WTC11 (cell line): ENCODE data around the gene SPHK1.

ENCODE experiments used
- ATF3 ChIP-seq: sonication (generic); formaldehyde crosslinking; conservative IDR thresholded peaks from 2 replicates; pipeline ENCODE4 v1.8.1; 2022; ENCODE audit warnings: mild to moderate bottlenecking, missing genetic modification reagents
- IRF2 ChIP-seq: sonication (generic); formaldehyde crosslinking; IDR thresholded peaks from 2 replicates; pipeline ENCODE4 v1.8.0; 2022; ENCODE audit warnings: low read depth, missing genetic modification reagents, borderline replicate concordance
- MLX ChIP-seq: sonication (generic); formaldehyde crosslinking; IDR thresholded peaks from 2 replicates; pipeline ENCODE4 v1.8.1; 2023; ENCODE audit warnings: mild to moderate bottlenecking, missing genetic modification reagents, moderate library complexity
- NR2C2 ChIP-seq: sonication (generic); formaldehyde crosslinking; IDR thresholded peaks from 2 replicates; pipeline ENCODE4 v1.8.0; 2022; ENCODE audit warnings: mild to moderate bottlenecking, missing genetic modification reagents
- ZBTB21 ChIP-seq: sonication (generic); formaldehyde crosslinking; IDR thresholded peaks from 2 replicates; pipeline ENCODE4 v1.8.1; 2023; ENCODE audit warnings: mild to moderate bottlenecking, missing genetic modification reagents, borderline replicate concordance
- TF ChIP-seq, protein P1 (sequence below): fragments of 200-600 bp; IDR thresholded peaks from 2 replicates; pipeline ENCODE4 v1.8.0; 2022; ENCODE audit warnings: antibody characterized with exemption
- TF ChIP-seq, protein P2 (sequence below): fragments of 250-450 bp; sonication (Bioruptor Pico); IDR thresholded peaks from 2 replicates; pipeline ENCODE4 v1.9.0; 2021; ENCODE audit warnings: mild to moderate bottlenecking
- TF ChIP-seq, protein P3 (sequence below): sonication (generic); formaldehyde crosslinking; IDR thresholded peaks from 2 replicates; pipeline ENCODE4 v1.8.0; 2022; ENCODE audit warnings: mild to moderate bottlenecking, missing genetic modification reagents

GRCh38 chr17:76350463-76350862 is 33.9 kb upstream of the SPHK1 start:
- TF ChIP-seq, protein P1, sequence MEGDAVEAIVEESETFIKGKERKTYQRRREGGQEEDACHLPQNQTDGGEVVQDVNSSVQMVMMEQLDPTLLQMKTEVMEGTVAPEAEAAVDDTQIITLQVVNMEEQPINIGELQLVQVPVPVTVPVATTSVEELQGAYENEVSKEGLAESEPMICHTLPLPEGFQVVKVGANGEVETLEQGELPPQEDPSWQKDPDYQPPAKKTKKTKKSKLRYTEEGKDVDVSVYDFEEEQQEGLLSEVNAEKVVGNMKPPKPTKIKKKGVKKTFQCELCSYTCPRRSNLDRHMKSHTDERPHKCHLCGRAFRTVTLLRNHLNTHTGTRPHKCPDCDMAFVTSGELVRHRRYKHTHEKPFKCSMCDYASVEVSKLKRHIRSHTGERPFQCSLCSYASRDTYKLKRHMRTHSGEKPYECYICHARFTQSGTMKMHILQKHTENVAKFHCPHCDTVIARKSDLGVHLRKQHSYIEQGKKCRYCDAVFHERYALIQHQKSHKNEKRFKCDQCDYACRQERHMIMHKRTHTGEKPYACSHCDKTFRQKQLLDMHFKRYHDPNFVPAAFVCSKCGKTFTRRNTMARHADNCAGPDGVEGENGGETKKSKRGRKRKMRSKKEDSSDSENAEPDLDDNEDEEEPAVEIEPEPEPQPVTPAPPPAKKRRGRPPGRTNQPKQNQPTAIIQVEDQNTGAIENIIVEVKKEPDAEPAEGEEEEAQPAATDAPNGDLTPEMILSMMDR, result no peak
- TF ChIP-seq NR2C2 (no peak), ZBTB21 (no peak), ATF3 (no peak), IRF2 (CRISPR knock-in tag) (no peak), MLX (CRISPR knock-in tag) (no peak)
- TF ChIP-seq, protein P2, sequence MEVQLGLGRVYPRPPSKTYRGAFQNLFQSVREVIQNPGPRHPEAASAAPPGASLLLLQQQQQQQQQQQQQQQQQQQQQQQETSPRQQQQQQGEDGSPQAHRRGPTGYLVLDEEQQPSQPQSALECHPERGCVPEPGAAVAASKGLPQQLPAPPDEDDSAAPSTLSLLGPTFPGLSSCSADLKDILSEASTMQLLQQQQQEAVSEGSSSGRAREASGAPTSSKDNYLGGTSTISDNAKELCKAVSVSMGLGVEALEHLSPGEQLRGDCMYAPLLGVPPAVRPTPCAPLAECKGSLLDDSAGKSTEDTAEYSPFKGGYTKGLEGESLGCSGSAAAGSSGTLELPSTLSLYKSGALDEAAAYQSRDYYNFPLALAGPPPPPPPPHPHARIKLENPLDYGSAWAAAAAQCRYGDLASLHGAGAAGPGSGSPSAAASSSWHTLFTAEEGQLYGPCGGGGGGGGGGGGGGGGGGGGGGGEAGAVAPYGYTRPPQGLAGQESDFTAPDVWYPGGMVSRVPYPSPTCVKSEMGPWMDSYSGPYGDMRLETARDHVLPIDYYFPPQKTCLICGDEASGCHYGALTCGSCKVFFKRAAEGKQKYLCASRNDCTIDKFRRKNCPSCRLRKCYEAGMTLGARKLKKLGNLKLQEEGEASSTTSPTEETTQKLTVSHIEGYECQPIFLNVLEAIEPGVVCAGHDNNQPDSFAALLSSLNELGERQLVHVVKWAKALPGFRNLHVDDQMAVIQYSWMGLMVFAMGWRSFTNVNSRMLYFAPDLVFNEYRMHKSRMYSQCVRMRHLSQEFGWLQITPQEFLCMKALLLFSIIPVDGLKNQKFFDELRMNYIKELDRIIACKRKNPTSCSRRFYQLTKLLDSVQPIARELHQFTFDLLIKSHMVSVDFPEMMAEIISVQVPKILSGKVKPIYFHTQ (CRISPR knock-in tag), result no peak
- TF ChIP-seq, protein P3, sequence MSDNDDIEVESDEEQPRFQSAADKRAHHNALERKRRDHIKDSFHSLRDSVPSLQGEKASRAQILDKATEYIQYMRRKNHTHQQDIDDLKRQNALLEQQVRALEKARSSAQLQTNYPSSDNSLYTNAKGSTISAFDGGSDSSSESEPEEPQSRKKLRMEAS, result no peak
